ENCODE data around the gene CBX6. TPM values are rescaled to one million over a fixed set of nuclear protein-coding genes. Genes with fewer than 3 reads are reported as not detected.
A peak's percentile ranks its signal among the peaks of the same experiment; 100 is the strongest.

CBX6 gene
- 50.7 and 87.7 TPM in 2 replicates for total RNA-seq (ENCODE audit: low replicate concordance)

DNA sequence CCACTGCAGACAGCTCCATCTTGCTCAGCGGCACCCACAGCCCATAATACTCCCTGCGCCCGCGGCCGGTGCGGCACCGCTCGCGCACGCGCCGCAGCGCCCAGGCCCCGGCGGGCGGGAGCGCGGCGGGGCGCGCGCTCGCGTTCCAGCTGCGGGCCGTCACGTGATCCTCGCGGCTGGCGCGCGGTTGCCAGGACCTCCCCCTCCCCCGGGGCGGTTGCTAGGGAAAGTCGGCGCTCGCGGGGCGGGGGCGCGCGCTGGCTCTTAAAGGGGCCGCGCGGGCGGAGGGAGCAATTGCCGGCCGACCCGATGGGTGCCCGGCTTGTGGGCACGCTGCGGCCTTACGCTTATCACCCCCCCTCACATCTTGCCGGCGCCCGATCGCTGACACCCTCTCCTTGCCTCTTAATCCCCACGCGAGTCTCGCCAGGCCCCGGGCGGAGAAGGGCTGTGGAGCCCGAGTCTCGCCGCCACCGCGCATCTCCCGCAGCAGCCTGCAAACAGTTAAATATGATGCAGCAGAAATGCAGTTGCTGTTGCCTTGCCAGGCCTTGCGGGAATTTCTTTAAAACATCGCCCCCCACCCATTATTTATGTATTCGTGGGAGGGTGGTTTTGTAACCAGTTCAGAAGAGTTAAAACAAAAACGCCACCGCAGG is at the start of gene CBX6:
Gene CBX6, minus strand, starts transcription at position 45 of the 659 bp plus-strand sequence. Its CDS starts 26 bp downstream, at position 19.
- peak within 1 kb of the TSS; percentile 78 for H3K4me3 ChIP-seq (ENCODE audit: low read depth, low read length)
- peak; percentile 89 for DNase-seq (ENCODE audit: low read depth)
- TF ChIP-seq, protein P1, sequence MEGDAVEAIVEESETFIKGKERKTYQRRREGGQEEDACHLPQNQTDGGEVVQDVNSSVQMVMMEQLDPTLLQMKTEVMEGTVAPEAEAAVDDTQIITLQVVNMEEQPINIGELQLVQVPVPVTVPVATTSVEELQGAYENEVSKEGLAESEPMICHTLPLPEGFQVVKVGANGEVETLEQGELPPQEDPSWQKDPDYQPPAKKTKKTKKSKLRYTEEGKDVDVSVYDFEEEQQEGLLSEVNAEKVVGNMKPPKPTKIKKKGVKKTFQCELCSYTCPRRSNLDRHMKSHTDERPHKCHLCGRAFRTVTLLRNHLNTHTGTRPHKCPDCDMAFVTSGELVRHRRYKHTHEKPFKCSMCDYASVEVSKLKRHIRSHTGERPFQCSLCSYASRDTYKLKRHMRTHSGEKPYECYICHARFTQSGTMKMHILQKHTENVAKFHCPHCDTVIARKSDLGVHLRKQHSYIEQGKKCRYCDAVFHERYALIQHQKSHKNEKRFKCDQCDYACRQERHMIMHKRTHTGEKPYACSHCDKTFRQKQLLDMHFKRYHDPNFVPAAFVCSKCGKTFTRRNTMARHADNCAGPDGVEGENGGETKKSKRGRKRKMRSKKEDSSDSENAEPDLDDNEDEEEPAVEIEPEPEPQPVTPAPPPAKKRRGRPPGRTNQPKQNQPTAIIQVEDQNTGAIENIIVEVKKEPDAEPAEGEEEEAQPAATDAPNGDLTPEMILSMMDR (IDR thresholded peaks at IDR 0.05; ENCODE audit: insufficient read depth, low read length): no peak

DNA sequence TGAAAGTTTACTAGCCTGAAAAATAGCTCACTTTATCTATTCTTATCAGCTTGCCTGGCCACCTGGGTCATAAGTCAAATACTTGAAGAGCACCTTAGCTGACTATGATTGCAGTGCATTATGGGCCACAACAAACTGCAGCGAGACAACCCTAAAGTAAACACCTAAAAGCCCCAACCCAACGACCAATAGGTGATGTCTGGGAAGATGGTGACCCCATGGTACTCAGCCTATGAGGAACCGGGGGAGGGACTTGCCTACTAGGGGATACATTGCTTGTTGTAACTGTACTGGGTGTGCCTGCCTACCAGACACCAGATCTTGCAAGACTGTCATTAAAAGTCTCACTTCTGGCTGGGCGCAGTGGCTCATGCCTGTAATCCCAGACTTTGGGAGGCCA is 49.8 kb upstream of the CBX6 start:
- DNase-seq (ENCODE audit: low read depth): no peak
- TF ChIP-seq, protein P1 (IDR thresholded peaks at IDR 0.05; ENCODE audit: insufficient read depth, low read length): no peak
- H3K4me3 ChIP-seq (ENCODE audit: low read depth, low read length): no peak overlapping the region

DNA sequence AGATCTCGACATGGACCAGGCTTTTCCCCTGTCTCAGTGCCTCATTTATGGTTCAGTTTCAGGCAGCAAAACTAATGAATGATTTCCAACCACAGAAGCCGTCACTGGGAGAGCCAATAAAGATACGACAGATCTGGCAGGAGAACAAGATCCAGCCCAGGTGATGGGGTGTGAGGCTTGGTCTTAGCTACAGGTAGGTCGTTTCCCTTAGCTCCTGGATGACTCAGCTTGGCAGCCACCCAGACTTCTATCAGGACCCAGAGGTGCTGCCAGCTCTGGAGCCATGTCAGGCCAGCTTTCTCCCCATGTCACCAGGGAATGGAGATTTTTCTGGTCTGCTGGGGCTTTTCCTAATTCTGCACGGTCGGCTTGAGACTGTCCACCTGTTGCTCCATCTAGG is 49.1 kb upstream of the CBX6 start:
- TF ChIP-seq, protein P1 (IDR thresholded peaks at IDR 0.05; ENCODE audit: insufficient read depth, low read length): no peak
- no peak overlapping the region for H3K4me3 ChIP-seq (ENCODE audit: low read depth, low read length)
- no peak for DNase-seq (ENCODE audit: low read depth)

DNA sequence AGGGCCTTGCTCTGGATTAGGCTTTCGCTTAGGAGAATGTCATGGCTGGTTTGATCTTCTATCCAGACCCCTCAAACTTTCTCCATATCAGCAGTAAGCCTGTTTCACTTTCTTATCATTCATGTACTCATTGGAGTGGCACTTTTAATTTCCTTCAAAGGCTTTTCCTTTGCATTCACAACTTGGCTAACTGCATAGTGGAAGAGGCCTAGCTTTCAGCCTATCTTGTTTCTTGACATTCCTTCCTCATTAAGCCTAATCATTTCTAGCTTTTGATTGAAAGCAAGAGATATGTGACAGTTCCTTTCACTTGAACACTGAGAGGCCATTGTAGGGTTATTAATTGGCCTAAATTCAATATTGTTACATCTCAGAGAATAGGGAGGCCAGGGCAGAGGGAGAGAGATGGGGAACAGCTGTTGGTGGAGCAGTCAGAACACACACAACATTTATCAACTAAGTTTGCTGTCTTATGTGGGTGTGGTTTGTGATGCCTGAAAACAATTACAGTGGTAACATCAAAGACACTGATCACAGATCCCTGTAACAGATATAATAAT is 47.7 kb upstream of the CBX6 start:
- TF ChIP-seq, protein P1 (IDR thresholded peaks at IDR 0.05; ENCODE audit: insufficient read depth, low read length): no peak
- DNase-seq (ENCODE audit: low read depth): peak; percentile 28

DNA sequence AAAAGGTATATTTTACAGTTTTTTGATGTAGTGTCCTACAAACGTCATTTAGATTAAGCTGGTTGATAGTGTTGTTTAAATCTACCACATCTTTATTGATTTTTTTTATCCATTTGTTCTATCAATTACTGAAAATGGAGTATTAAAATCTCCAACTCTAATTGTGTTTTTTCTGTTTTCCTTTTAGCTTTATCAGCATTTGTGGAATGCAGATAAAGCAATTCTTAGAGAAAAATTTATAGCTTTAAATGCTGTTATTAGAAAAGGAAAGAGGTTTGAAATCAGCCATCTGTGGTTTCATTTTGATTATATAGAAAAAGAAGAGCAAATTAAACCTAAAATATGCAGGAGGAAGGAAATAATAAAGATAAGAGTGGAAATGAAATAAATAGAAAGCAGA is 39.4 kb upstream of the CBX6 start:
- no peak for DNase-seq (ENCODE audit: low read depth)
- TF ChIP-seq, protein P1 (IDR thresholded peaks at IDR 0.05; ENCODE audit: insufficient read depth, low read length): no peak
- H3K4me3 ChIP-seq (ENCODE audit: low read depth, low read length): no peak overlapping the region

More for the DNA sequence above, 47.7 kb upstream of the CBX6 start:
- H3K4me3 ChIP-seq (ENCODE audit: low read depth, low read length): no peak overlapping the region

DNA sequence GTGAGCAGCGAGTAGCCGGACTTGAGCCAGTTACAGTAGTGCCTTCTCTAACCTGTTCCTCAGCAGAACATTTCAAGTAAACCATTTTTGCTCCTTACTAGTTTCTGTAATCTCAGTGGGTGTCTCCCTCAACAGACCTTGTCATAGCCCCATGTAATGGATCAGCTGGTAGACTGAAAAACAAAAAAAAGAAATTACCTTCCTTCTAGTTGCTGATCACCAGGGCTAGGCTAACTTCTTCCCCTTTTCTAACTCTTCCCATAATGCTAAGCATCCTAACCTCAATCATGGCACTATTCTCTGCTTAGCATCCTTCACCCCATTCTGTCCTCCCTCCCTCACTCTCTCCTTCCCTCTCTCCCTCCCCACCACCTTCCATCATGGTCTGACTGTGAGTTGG is 35.8 kb upstream of the CBX6 start:
- no peak overlapping the region for H3K4me3 ChIP-seq (ENCODE audit: low read depth, low read length)
- no peak for DNase-seq (ENCODE audit: low read depth)

More for the DNA sequence above, 35.8 kb upstream of the CBX6 start:
- TF ChIP-seq, protein P1 (IDR thresholded peaks at IDR 0.05; ENCODE audit: insufficient read depth, low read length): no peak
